Endodermal cell (in vitro differentiated cells): ENCODE results near the gene SPINK5. TPM values are rescaled to one million over a fixed set of nuclear protein-coding genes. Genes with fewer than 3 reads are reported as not detected.

Experiments
- DNase-seq: peaks from one replicate; pipeline ENCODE4 v3.0.0-alpha.2; 2017
- H3K27ac ChIP-seq: 2 replicates; pipeline ENCODE4 v1.5.1; 2013; ENCODE audit warnings: mild to moderate bottlenecking, low read depth, low read length, moderate library complexity
- H3K27me3 ChIP-seq: 2 replicates; pipeline ENCODE4 v1.6.1; 2013; ENCODE audit warnings: mild to moderate bottlenecking, low read length, moderate library complexity; ENCODE audit not compliant: insufficient read depth, control insufficient read depth, poor library complexity, severe bottlenecking
- H3K36me3 ChIP-seq: 2 replicates; pipeline ENCODE4 v1.7.0; 2013; ENCODE audit warnings: mild to moderate bottlenecking, low read length, moderate library complexity; ENCODE audit not compliant: control insufficient read depth, insufficient read depth
- H3K4me1 ChIP-seq: one replicate; pipeline ENCODE4 v1.7.0; 2013; ENCODE audit warnings: low read length; ENCODE audit not compliant: control insufficient read depth, insufficient read depth
- H3K4me3 ChIP-seq: 2 replicates; pipeline ENCODE4 v1.5.1; 2013; ENCODE audit warnings: mild to moderate bottlenecking, low read length, moderate library complexity
- H3K9ac ChIP-seq: 2 replicates; pipeline ENCODE4 v1.6.1; 2013; ENCODE audit warnings: mild to moderate bottlenecking, low read length, moderate library complexity; ENCODE audit not compliant: poor library complexity, severe bottlenecking; ENCODE audit errors: extremely low read depth
- H3K9me3 ChIP-seq: 2 replicates; pipeline ENCODE4 v1.6.1; 2013; ENCODE audit warnings: mild to moderate bottlenecking, low read length, moderate library complexity; ENCODE audit not compliant: control insufficient read depth
- H3K27ac Mint-ChIP-seq: 2 replicates; pipeline ENCODE4 v1.8.0; 2020; ENCODE audit warnings: mixed read lengths
- H3K27me3 Mint-ChIP-seq: 2 replicates; pipeline ENCODE4 v1.8.0; 2021; ENCODE audit warnings: mild to moderate bottlenecking, mixed read lengths; ENCODE audit not compliant: insufficient read depth
- H3K36me3 Mint-ChIP-seq: 2 replicates; pipeline ENCODE4 v1.8.0; 2020; ENCODE audit warnings: low read depth, mixed read lengths
- H3K4me1 Mint-ChIP-seq: 2 replicates; pipeline ENCODE4 v1.8.0; 2020; ENCODE audit warnings: mixed read lengths
- H3K4me3 Mint-ChIP-seq: 2 replicates; pipeline ENCODE4 v1.8.0; 2020; ENCODE audit warnings: mild to moderate bottlenecking, moderate library complexity, mixed read lengths
- H3K9me3 Mint-ChIP-seq: 2 replicates; pipeline ENCODE4 v1.8.0; 2020; ENCODE audit warnings: mild to moderate bottlenecking, mixed read lengths
- CTCF ChIP-seq: fragments of 200-600 bp; sonication (generic); conservative IDR thresholded peaks from 2 replicates; pipeline ENCODE4 v1.5.0; 2021; ENCODE audit warnings: antibody characterized with exemption, mild to moderate bottlenecking
- WGBS, 2 experiments: methylation state at CpG; one replicate each; pipeline versions ENCODE4 v1.1.5 to v1.1.7; 2013; ENCODE audit warnings: missing lambda C conversion rate in 2 of 2, mixed read lengths in 1 of 2; ENCODE audit not compliant: insufficient coverage in 1 of 2, insufficient read length in 1 of 2; 5-methylcytosine and 5-hydroxymethylcytosine counted together
- total RNA-seq, 2 donors: library from RNA; stranded (reverse); fragmentation: NEBNext Ultra II Directional in 1 of 2; extraction: Animal tissue kit (Norgen Biotek cat#: 25700) in 1 of 2; gene quantifications; 2 replicates in 1 of 2; 3 replicates in 1 of 2; pipeline ENCODE4 v1.2.1, GENCODE V29; 2021

SPINK5 gene
- total RNA-seq, 2 donors from 2014 or later: 2.6 to 12.4 TPM

- H3K27ac ChIP-seq: no peak overlapping the region
- peaks cover 10% of the 10 kb centered on the region for H3K36me3 ChIP-seq
- no peak for DNase-seq
- Mint-ChIP-seq H3K9me3 (no peaks in the 10 kb centered on the region), H3K27ac (no peak overlapping the region), H3K4me3 (no peak overlapping the region), H3K27me3 (no peaks in the 10 kb centered on the region), H3K4me1 (peaks cover 12% of the 10 kb centered on the region), H3K36me3 (peaks cover 22% of the 10 kb centered on the region)
- H3K4me1 ChIP-seq: no peaks in the 10 kb centered on the region
- no peak overlapping the region for H3K4me3 ChIP-seq
- no peak overlapping the region for H3K9ac ChIP-seq
- 86 to 92% methylated on average over 1 to 2 of the region's 2 CpGs for WGBS, 2 experiments
- no peak for TF ChIP-seq CTCF
- H3K9me3 ChIP-seq: peaks cover 12% of the 10 kb centered on the region
- no peaks in the 10 kb centered on the region for H3K27me3 ChIP-seq
Measured at GRCh38 chr5:148072207-148072606, 8.4 kb downstream of the SPINK5 start.

GRCh38 chr5:148075529-148075928, 11.7 kb downstream of the SPINK5 start:
- H3K4me1 ChIP-seq: no peaks in the 10 kb centered on the region
- peaks cover 25% of the 10 kb centered on the region for H3K36me3 Mint-ChIP-seq
- no peak overlapping the region for H3K4me3 ChIP-seq
- H3K9ac ChIP-seq: no peak overlapping the region
- no peak overlapping the region for H3K4me3 Mint-ChIP-seq
- H3K27ac ChIP-seq: no peak overlapping the region
- 95% methylated on average over 2 of the region's 2 CpGs for WGBS, 2 experiments
- no peak for DNase-seq
- peaks cover 10% of the 10 kb centered on the region for H3K36me3 ChIP-seq
- no peak overlapping the region for H3K27ac Mint-ChIP-seq
- H3K9me3 ChIP-seq: peaks cover 12% of the 10 kb centered on the region
- H3K4me1 Mint-ChIP-seq: peaks cover 12% of the 10 kb centered on the region
- TF ChIP-seq CTCF: no peak
- H3K27me3 Mint-ChIP-seq: no peaks in the 10 kb centered on the region
- no peaks in the 10 kb centered on the region for H3K9me3 Mint-ChIP-seq
- no peaks in the 10 kb centered on the region for H3K27me3 ChIP-seq

- H3K27me3 Mint-ChIP-seq: no peaks in the 10 kb centered on the region
- peaks cover 5% of the 10 kb centered on the region for H3K9me3 Mint-ChIP-seq
- no peaks in the 10 kb centered on the region for H3K36me3 ChIP-seq
- no peak overlapping the region for H3K27ac Mint-ChIP-seq
- H3K9ac ChIP-seq: no peak overlapping the region
- peaks cover 9% of the 10 kb centered on the region for H3K36me3 Mint-ChIP-seq
- no peak overlapping the region for H3K27ac ChIP-seq
- no peak for DNase-seq
- no CpG with 5 or more reads among the region's 1 CpG for whole genome bisulfite sequencing, 2 experiments
- H3K4me3 ChIP-seq: no peak overlapping the region
- H3K27me3 ChIP-seq: no peaks in the 10 kb centered on the region
- no peak overlapping the region for H3K4me3 Mint-ChIP-seq
- H3K4me1 Mint-ChIP-seq: peaks cover 13% of the 10 kb centered on the region
- peaks cover 5% of the 10 kb centered on the region for H3K4me1 ChIP-seq
- peaks cover 6% of the 10 kb centered on the region for H3K9me3 ChIP-seq
- no peak for TF ChIP-seq CTCF
Measured at GRCh38 chr5:148083203-148083602, 19.4 kb downstream of the SPINK5 start.
